Body of pancreas (tissue), 4 donors: ENCODE measurements around the gene RB1.

Source experiments
- POLR2A ChIP-seq, 3 donors: fragments of 450-650 bp; IDR thresholded peaks; one replicate each; pipeline ENCODE4 v1.6.1; 2016; ENCODE audit warnings: antibody characterized with exemption in 3 of 3, mild to moderate bottlenecking in 2 of 3
- TF ChIP-seq, protein P1 (sequence below), 7 experiments: fragments of 450-650 bp in 4 of 7; fragments of 200-600 bp in 3 of 7; sonication (generic) in 3 of 7; IDR thresholded peaks; one replicate each; pipeline ENCODE4 v1.5.1; 2016 to 2019; ENCODE audit warnings: antibody characterized with exemption in 7 of 7

DNA sequence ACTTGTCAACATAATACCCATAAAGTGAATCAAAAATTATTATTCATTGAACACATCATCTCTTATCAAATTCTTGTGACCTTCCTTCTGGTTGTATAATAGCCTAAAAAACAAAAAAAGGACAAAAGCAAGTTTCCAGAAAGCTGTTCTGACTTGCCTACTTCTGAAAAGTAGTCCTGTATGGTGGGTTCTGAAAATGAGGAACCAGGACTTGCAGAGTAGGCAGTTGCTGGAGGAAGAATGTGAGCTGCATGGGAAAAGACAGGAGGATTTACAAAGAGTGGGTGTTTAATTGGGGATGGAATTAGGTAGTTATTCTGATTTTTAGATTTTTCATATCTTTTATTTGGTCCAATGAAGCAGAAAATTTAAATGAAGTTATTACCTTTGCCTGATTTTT lies 172.7 kb downstream of the RB1 start:
- TF ChIP-seq, protein P1, sequence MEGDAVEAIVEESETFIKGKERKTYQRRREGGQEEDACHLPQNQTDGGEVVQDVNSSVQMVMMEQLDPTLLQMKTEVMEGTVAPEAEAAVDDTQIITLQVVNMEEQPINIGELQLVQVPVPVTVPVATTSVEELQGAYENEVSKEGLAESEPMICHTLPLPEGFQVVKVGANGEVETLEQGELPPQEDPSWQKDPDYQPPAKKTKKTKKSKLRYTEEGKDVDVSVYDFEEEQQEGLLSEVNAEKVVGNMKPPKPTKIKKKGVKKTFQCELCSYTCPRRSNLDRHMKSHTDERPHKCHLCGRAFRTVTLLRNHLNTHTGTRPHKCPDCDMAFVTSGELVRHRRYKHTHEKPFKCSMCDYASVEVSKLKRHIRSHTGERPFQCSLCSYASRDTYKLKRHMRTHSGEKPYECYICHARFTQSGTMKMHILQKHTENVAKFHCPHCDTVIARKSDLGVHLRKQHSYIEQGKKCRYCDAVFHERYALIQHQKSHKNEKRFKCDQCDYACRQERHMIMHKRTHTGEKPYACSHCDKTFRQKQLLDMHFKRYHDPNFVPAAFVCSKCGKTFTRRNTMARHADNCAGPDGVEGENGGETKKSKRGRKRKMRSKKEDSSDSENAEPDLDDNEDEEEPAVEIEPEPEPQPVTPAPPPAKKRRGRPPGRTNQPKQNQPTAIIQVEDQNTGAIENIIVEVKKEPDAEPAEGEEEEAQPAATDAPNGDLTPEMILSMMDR (IDR thresholded peaks at IDR 0.05) = no peak
- TF ChIP-seq POLR2A (IDR thresholded peaks at IDR 0.05) = no peak
